GM19455 (cell line): ENCODE measurements around the gene KCTD19.

Experiments used
- ATAC-seq: cut with Tn5 transposase; IDR thresholded peaks from one replicate; pipeline ENCODE4 v1.9.1; 2021; ENCODE audit not compliant: unreplicated experiment

The KCTD19 gene

GRCh38 chr16:67283826-67284555, 42.5 kb downstream of the KCTD19 start:
- ATAC-seq, result no peak

- no peak for ATAC-seq
Measured at GRCh38 chr16:67283039-67283825, 43.3 kb downstream of the KCTD19 start.

GRCh38 chr16:67282447-67282805, 44.1 kb downstream of the KCTD19 start:
- no peak for ATAC-seq

- ATAC-seq, result no peak
Measured at GRCh38 chr16:67281536-67282446, 44.8 kb downstream of the KCTD19 start.

GRCh38 chr16:67280090-67281015, 46.2 kb downstream of the KCTD19 start:
- no peak for ATAC-seq

GRCh38 chr16:67279296-67280089, 47.0 kb downstream of the KCTD19 start, which contains the start of gene PLEKHG4:
Gene PLEKHG4, plus strand, starts transcription at chr16:67279532. Its CDS starts 513 bp downstream, at chr16:67280045.
- peak; percentile 72 for ATAC-seq

- ATAC-seq, result peak; percentile 41
Measured at GRCh38 chr16:67278773-67279295, 47.7 kb downstream of the KCTD19 start.

- ATAC-seq, result no peak
Measured at GRCh38 chr16:67277999-67278772, 48.4 kb downstream of the KCTD19 start.

GRCh38 chr16:67277294-67277998, 49.1 kb downstream of the KCTD19 start:
- no peak for ATAC-seq

- ATAC-seq, result no peak
Measured at GRCh38 chr16:67275321-67275720, 51.2 kb downstream of the KCTD19 start.

GRCh38 chr16:67271446-67271845, 55.1 kb downstream of the KCTD19 start:
- no peak for ATAC-seq

GRCh38 chr16:67270931-67271338, 55.6 kb downstream of the KCTD19 start:
- ATAC-seq, result no peak

GRCh38 chr16:67269766-67270165, 56.8 kb downstream of the KCTD19 start:
- no peak for ATAC-seq

GRCh38 chr16:67268136-67268579, 58.4 kb downstream of the KCTD19 start:
- no peak for ATAC-seq

- ATAC-seq, result no peak
Measured at GRCh38 chr16:67265834-67266233, 60.7 kb downstream of the KCTD19 start.

GRCh38 chr16:67264866-67265265, 61.7 kb downstream of the KCTD19 start:
- no peak for ATAC-seq

- no peak for ATAC-seq
Measured at GRCh38 chr16:67264277-67264676, 62.3 kb downstream of the KCTD19 start.

GRCh38 chr16:67263201-67263600, 63.3 kb downstream of the KCTD19 start:
- ATAC-seq, result no peak
